ENCODE data around the gene PTPN18. TPM values are rescaled to one million over a fixed set of nuclear protein-coding genes. Genes with fewer than 3 reads are reported as not detected.

PTPN18 gene
- total RNA-seq, 1 experiment from 2014 or later, result 15.7 TPM

DNA sequence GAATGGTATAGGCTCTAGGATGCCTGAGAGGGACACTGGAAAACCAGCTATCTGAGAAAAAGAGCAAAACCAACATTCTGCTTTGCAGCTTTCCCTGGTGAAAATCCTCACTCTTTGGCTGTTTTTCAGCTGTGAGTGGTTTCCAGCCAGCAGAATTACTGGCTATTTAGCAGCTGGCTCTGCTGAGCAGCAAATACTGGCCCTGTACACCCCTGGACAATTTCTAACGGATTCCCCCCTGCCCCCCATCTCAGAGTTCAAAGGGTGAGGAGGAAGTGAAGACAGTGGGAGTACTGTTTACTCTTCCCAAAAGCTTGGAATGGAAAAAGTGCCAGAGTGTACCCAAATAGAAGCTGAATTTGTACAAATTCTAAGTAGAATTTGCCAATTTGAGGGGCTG, 39.3 kb upstream of the PTPN18 start:
- ChIA-PET CTCF (interaction anchor here (0.8 to 2.1 kb wide), 3 partner anchors 16 to 28 kb away, joined by 3 to 13 read pairs (median 3); no protein-coding TSS in a partner anchor), POLR2A (no interaction called here)
- Mint-ChIP-seq H3K4me1 (no peaks in the 10 kb centered on the region), H3K27me3 (ENCODE audit: low read depth) (no peaks in the 10 kb centered on the region), H3K27ac (no peak overlapping the region), H3K4me3 (no peak overlapping the region), H3K36me3 (no peaks in the 10 kb centered on the region), H3K9me3 (no peaks in the 10 kb centered on the region)
- no peak for ATAC-seq
- no peak for DNase-seq (ENCODE audit: low spot score)
- TF ChIP-seq ZNF396 (CRISPR knock-in tag; IDR thresholded peaks at IDR 0.05; ENCODE audit: borderline replicate concordance) (no peak), ELF4 (CRISPR knock-in tag; IDR thresholded peaks at IDR 0.05; ENCODE audit: low read depth) (no peak), KAT7 (CRISPR knock-in tag; IDR thresholded peaks at IDR 0.05; ENCODE audit: borderline replicate concordance) (no peak)
- TF ChIP-seq, protein P1, sequence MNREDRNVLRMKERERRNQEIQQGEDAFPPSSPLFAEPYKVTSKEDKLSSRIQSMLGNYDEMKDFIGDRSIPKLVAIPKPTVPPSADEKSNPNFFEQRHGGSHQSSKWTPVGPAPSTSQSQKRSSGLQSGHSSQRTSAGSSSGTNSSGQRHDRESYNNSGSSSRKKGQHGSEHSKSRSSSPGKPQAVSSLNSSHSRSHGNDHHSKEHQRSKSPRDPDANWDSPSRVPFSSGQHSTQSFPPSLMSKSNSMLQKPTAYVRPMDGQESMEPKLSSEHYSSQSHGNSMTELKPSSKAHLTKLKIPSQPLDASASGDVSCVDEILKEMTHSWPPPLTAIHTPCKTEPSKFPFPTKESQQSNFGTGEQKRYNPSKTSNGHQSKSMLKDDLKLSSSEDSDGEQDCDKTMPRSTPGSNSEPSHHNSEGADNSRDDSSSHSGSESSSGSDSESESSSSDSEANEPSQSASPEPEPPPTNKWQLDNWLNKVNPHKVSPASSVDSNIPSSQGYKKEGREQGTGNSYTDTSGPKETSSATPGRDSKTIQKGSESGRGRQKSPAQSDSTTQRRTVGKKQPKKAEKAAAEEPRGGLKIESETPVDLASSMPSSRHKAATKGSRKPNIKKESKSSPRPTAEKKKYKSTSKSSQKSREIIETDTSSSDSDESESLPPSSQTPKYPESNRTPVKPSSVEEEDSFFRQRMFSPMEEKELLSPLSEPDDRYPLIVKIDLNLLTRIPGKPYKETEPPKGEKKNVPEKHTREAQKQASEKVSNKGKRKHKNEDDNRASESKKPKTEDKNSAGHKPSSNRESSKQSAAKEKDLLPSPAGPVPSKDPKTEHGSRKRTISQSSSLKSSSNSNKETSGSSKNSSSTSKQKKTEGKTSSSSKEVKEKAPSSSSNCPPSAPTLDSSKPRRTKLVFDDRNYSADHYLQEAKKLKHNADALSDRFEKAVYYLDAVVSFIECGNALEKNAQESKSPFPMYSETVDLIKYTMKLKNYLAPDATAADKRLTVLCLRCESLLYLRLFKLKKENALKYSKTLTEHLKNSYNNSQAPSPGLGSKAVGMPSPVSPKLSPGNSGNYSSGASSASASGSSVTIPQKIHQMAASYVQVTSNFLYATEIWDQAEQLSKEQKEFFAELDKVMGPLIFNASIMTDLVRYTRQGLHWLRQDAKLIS (CRISPR knock-in tag; IDR thresholded peaks at IDR 0.05; ENCODE audit: borderline replicate concordance), result no peak

DNA sequence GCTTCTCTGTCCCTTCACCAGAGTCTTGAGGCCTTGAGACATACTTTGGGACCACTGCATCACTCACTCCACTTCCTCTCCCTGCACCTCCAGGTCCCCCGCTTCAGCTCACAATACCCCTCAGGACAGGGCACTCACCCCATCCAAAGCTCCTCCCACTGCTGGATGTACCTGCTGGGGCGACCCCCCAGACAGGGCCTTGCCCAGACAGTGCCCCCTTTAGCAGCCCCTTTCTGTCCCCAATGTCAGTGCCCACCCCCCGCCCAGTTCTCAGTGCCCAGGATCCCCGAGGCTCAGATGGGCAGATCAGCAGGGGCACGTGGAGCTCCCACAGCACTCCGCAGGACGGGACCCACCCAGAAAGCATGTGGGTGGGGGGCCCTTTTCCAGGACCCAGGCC, 37.0 kb upstream of the PTPN18 start:
- Mint-ChIP-seq H3K4me1 (no peaks in the 10 kb centered on the region), H3K27ac (no peak overlapping the region), H3K27me3 (ENCODE audit: low read depth) (peaks cover 7% of the 10 kb centered on the region; the same call in 1 of the 2 replicates), H3K36me3 (no peaks in the 10 kb centered on the region), H3K4me3 (no peak overlapping the region), H3K9me3 (no peaks in the 10 kb centered on the region)
- POLR2A ChIA-PET, result no interaction called here
- no peak for DNase-seq (ENCODE audit: low spot score)
- ATAC-seq, result no peak
- CTCF ChIA-PET, result interaction anchor here (0.9 kb wide), 1 partner anchor 18 kb away, joined by 3 read pairs; no protein-coding TSS in a partner anchor
- TF ChIP-seq CBFB (CRISPR knock-in tag; IDR thresholded peaks at IDR 0.05; ENCODE audit: low read depth) (no peak), ZNF219 (CRISPR knock-in tag; IDR thresholded peaks at IDR 0.05; ENCODE audit: borderline replicate concordance) (no peak), ESRRA (CRISPR knock-in tag; IDR thresholded peaks at IDR 0.05; ENCODE audit: borderline replicate concordance) (no peak), SMAD3 (CRISPR knock-in tag; IDR thresholded peaks at IDR 0.05; ENCODE audit: borderline replicate concordance) (no peak), ZNF138 (CRISPR knock-in tag; conservative IDR thresholded peaks at IDR 0.05) (no peak), CREM (CRISPR knock-in tag; IDR thresholded peaks at IDR 0.05) (no peak)
- TF ChIP-seq, protein P2, sequence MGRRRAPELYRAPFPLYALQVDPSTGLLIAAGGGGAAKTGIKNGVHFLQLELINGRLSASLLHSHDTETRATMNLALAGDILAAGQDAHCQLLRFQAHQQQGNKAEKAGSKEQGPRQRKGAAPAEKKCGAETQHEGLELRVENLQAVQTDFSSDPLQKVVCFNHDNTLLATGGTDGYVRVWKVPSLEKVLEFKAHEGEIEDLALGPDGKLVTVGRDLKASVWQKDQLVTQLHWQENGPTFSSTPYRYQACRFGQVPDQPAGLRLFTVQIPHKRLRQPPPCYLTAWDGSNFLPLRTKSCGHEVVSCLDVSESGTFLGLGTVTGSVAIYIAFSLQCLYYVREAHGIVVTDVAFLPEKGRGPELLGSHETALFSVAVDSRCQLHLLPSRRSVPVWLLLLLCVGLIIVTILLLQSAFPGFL (CRISPR knock-in tag; IDR thresholded peaks at IDR 0.05; ENCODE audit: borderline replicate concordance), result no peak
- TF ChIP-seq, protein P3, sequence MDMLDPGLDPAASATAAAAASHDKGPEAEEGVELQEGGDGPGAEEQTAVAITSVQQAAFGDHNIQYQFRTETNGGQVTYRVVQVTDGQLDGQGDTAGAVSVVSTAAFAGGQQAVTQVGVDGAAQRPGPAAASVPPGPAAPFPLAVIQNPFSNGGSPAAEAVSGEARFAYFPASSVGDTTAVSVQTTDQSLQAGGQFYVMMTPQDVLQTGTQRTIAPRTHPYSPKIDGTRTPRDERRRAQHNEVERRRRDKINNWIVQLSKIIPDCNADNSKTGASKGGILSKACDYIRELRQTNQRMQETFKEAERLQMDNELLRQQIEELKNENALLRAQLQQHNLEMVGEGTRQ (CRISPR knock-in tag; IDR thresholded peaks at IDR 0.05), result no peak
- TF ChIP-seq, protein P4, sequence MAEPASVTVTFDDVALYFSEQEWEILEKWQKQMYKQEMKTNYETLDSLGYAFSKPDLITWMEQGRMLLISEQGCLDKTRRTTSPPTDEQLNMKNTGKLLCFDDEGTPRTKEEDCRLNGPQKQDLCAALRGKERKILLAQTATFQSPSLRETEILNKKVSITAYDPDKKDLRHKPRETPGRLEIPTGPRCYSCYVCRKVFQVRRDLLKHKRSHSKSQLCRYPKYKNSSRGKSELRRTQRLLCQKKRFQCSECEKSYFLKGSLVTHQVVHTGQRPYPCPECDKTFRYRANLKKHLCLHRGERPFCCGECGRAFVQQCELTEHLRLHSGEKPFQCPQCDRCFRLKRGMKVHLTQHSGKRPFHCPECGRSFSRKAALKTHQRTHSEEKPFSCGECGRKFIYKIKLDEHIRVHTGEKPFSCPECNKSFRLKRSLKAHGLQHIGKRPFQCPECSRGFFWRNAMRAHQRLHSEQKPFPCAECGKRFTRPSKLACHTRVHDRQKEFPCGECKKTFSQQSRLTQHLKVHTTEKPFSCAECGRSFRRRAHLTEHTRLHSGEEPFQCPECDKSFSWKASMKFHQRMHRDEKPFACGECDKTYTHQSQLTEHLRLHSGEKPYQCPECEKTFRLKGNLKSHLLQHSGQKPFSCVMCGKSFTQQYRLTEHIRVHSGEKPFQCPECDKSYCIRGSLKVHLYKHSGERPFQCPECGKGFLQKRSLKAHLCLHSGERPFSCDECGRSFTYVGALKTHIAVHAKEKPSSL (CRISPR knock-in tag; conservative IDR thresholded peaks at IDR 0.05), result no peak
- TF ChIP-seq, protein P5, sequence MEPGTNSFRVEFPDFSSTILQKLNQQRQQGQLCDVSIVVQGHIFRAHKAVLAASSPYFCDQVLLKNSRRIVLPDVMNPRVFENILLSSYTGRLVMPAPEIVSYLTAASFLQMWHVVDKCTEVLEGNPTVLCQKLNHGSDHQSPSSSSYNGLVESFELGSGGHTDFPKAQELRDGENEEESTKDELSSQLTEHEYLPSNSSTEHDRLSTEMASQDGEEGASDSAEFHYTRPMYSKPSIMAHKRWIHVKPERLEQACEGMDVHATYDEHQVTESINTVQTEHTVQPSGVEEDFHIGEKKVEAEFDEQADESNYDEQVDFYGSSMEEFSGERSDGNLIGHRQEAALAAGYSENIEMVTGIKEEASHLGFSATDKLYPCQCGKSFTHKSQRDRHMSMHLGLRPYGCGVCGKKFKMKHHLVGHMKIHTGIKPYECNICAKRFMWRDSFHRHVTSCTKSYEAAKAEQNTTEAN (CRISPR knock-in tag; IDR thresholded peaks at IDR 0.05), result no peak
